GM23338 (cell line): ENCODE data around the gene ARHGAP10. TPM values are rescaled to one million over a fixed set of nuclear protein-coding genes. Genes with fewer than 3 reads are reported as not detected.
"Not testable (repeated sequence)": the region's sequence is repeated elsewhere in the genome, so short reads cannot be mapped to it uniquely, and the experiment has no call there.

Experiments
- ATAC-seq: fragments of 200-7000 bp; cut with Tn5 transposase; 3 replicates; pipeline ENCODE4 v1.9.1; 2020
- DNase-seq: peaks from one replicate; pipeline ENCODE4 v3.0.0-alpha.2; 2015; ENCODE audit warnings: low spot score
- H2AFZ ChIP-seq: fragments of 200-600 bp; sonication (generic); 2 replicates; pipeline ENCODE4 v1.8.0; 2016; ENCODE audit warnings: antibody characterized with exemption, mild to moderate bottlenecking, moderate library complexity
- H3F3A ChIP-seq: fragments of 200-600 bp; sonication (generic); replicated peaks from 2 replicates; pipeline ENCODE4 v1.8.0; 2017; ENCODE audit warnings: antibody characterized with exemption, mixed run types, low read depth
- H3K27ac ChIP-seq: fragments of 200-600 bp; sonication (generic); 2 replicates; pipeline ENCODE4 v1.6.1; 2016; ENCODE audit warnings: low read depth
- H3K27me3 ChIP-seq: fragments of 200-600 bp; sonication (generic); 2 replicates; pipeline ENCODE4 v1.8.0; 2016; ENCODE audit warnings: mild to moderate bottlenecking, mixed run types, moderate library complexity; ENCODE audit not compliant: insufficient read depth
- H3K36me3 ChIP-seq: fragments of 200-600 bp; sonication (generic); 2 replicates; pipeline ENCODE4 v1.8.0; 2016; ENCODE audit warnings: mild to moderate bottlenecking; ENCODE audit not compliant: insufficient read depth
- H3K4me1 ChIP-seq: fragments of 200-600 bp; sonication (generic); 2 replicates; pipeline ENCODE4 v1.8.0; 2016; ENCODE audit warnings: mild to moderate bottlenecking, moderate library complexity; ENCODE audit not compliant: insufficient read depth
- H3K4me2 ChIP-seq: fragments of 200-600 bp; sonication (generic); 2 replicates; pipeline ENCODE4 v1.7.1; 2017; ENCODE audit warnings: mixed run types
- H3K4me3 ChIP-seq: fragments of 200-600 bp; sonication (generic); 2 replicates; pipeline ENCODE4 v1.6.1; 2016; ENCODE audit warnings: mixed run types
- H3K79me2 ChIP-seq: fragments of 200-600 bp; sonication (generic); replicated peaks from 2 replicates; pipeline ENCODE4 v1.8.0; 2017; ENCODE audit warnings: mild to moderate bottlenecking; ENCODE audit not compliant: insufficient read depth
- H3K9me2 ChIP-seq: fragments of 200-600 bp; sonication (generic); 2 replicates; pipeline ENCODE4 v1.8.0; 2017; ENCODE audit not compliant: insufficient read depth
- H4K20me1 ChIP-seq: fragments of 200-600 bp; sonication (generic); replicated peaks from 2 replicates; pipeline ENCODE4 v1.8.0; 2017; ENCODE audit warnings: mild to moderate bottlenecking; ENCODE audit not compliant: insufficient read depth
- H3K27ac Mint-ChIP-seq: 2 replicates; pipeline ENCODE4 v1.8.0; 2020; ENCODE audit warnings: inconsistent platforms, mild to moderate bottlenecking, moderate library complexity, mixed read lengths
- H3K27me3 Mint-ChIP-seq: 3 replicates; pipeline ENCODE4 v1.8.0; 2022; ENCODE audit warnings: low read depth, mild to moderate bottlenecking, moderate library complexity, mixed read lengths, inconsistent platforms; ENCODE audit not compliant: insufficient read depth, poor library complexity
- H3K36me3 Mint-ChIP-seq: 3 replicates; pipeline ENCODE4 v1.8.0; 2021; ENCODE audit warnings: low read depth, mild to moderate bottlenecking, inconsistent platforms, moderate library complexity, mixed read lengths
- H3K4me1 Mint-ChIP-seq: 3 replicates; pipeline ENCODE4 v1.8.0; 2020; ENCODE audit warnings: mild to moderate bottlenecking, inconsistent platforms, mixed read lengths
- H3K4me3 Mint-ChIP-seq: 3 replicates; pipeline ENCODE4 v1.8.0; 2021; ENCODE audit warnings: moderate library complexity, mild to moderate bottlenecking, inconsistent platforms, mixed read lengths
- H3K9me3 Mint-ChIP-seq: 3 replicates; pipeline ENCODE4 v1.8.0; 2020; ENCODE audit warnings: moderate library complexity, mild to moderate bottlenecking, inconsistent platforms, mixed read lengths
- CREB1 ChIP-seq: fragments of 250-450 bp; sonication (Bioruptor Pico); IDR thresholded peaks from 2 replicates; pipeline ENCODE4 v1.5.0; 2020; ENCODE audit warnings: low read depth, mild to moderate bottlenecking, moderate library complexity
- CTCF ChIP-seq, 2 experiments: fragments of 200-600 bp in 1 of 2; sonication (generic) in 1 of 2; conservative IDR thresholded peaks; 2 replicates each; pipeline versions ENCODE4 v1.5.1 to v1.6.1; 2016 to 2017; ENCODE audit warnings: antibody characterized with exemption in 2 of 2, low read depth in 2 of 2, mild to moderate bottlenecking in 2 of 2, moderate library complexity in 1 of 2
- ETS1 ChIP-seq: IDR thresholded peaks from 2 replicates; pipeline ENCODE4 v1.6.1; 2016; ENCODE audit warnings: antibody characterized with exemption
- EZH2 ChIP-seq: fragments of 200-600 bp; sonication (generic); IDR thresholded peaks from one replicate; pipeline ENCODE4 v1.8.0; 2017; ENCODE audit warnings: antibody characterized with exemption, mild to moderate bottlenecking, low read depth; ENCODE audit not compliant: unreplicated experiment
- NANOG ChIP-seq: IDR thresholded peaks from 2 replicates; pipeline ENCODE4 v1.6.1; 2016; ENCODE audit warnings: antibody characterized with exemption, borderline replicate concordance
- POLR2AphosphoS5 ChIP-seq: IDR thresholded peaks from 2 replicates; pipeline ENCODE4 v1.6.1; 2016; ENCODE audit warnings: antibody characterized with exemption, low read depth
- REST ChIP-seq: IDR thresholded peaks from one replicate; pipeline ENCODE4 v1.6.1; 2018; ENCODE audit warnings: antibody characterized with exemption; ENCODE audit not compliant: unreplicated experiment
- STAT1 ChIP-seq: IDR thresholded peaks from one replicate; pipeline ENCODE4 v1.6.1; 2016; ENCODE audit warnings: antibody characterized with exemption; ENCODE audit not compliant: unreplicated experiment
- ZNF114 ChIP-seq: fragments of 250-450 bp; sonication (Bioruptor Pico); IDR thresholded peaks from 2 replicates; pipeline ENCODE4 v1.5.0; 2020; ENCODE audit warnings: mild to moderate bottlenecking, moderate library complexity
- ZNF331 ChIP-seq: fragments of 250-450 bp; sonication (Bioruptor Pico); IDR thresholded peaks from 2 replicates; pipeline ENCODE4 v1.5.0; 2020; ENCODE audit warnings: low read depth, mild to moderate bottlenecking, moderate library complexity
- polyA plus RNA-seq: library from polyadenylated mRNA; unstranded; fragments of >200 nt; fragmentation: Nextera tagmentation; extraction: Ambion mirVana; gene quantifications from 2 replicates; pipeline ENCODE4 v1.2.1, GENCODE V29; 2016
- total RNA-seq: library from RNA; depleted of rRNA; stranded (reverse); fragments of >200 nt; shearing (Covaris generic); gene quantifications from 2 replicates; pipeline ENCODE4 v1.2.3, GENCODE V29; 2014

The ARHGAP10 gene
- total and polyA plus RNA-seq, 2 experiments from 2014 or later: 5.1 to 6.3 TPM

- not testable (repeated sequence) for H3K4me3 ChIP-seq, H3K36me3 ChIP-seq, H4K20me1 ChIP-seq, H3K4me2 ChIP-seq, H3K27ac Mint-ChIP-seq, ATAC-seq, H2AFZ ChIP-seq, H3K4me1 ChIP-seq, H3F3A ChIP-seq, H3K4me1 Mint-ChIP-seq, H3K27me3 ChIP-seq, H3K79me2 ChIP-seq, H3K4me3 Mint-ChIP-seq, DNase-seq, H3K27me3 Mint-ChIP-seq, H3K9me2 ChIP-seq, H3K9me3 Mint-ChIP-seq, H3K27ac ChIP-seq
- peaks cover 15% of the 10 kb centered on the region for H3K36me3 Mint-ChIP-seq
Measured at GRCh38 chr4:147885216-147885615, 153.3 kb downstream of the ARHGAP10 start.

GRCh38 chr4:147891476-147892115, 159.7 kb downstream of the ARHGAP10 start:
- H3K27ac Mint-ChIP-seq: no peak overlapping the region
- H3K4me3 Mint-ChIP-seq: no peak overlapping the region
- no peaks in the 10 kb centered on the region for H3K9me2 ChIP-seq
- TF ChIP-seq STAT1 (no peak), NANOG (no peak), POLR2AphosphoS5 (no peak), REST (no peak), ETS1 (no peak), ZNF114 (CRISPR knock-in tag) (no peak), CREB1 (CRISPR knock-in tag) (no peak), CTCF (conservative IDR thresholded peaks at IDR 0.05; ENCODE audit: low read depth in 2 of 2) (no peak), ZNF331 (no peak), EZH2 (no peak)

More at GRCh38 chr4:147891476-147892115, 159.7 kb downstream of the ARHGAP10 start:
- ATAC-seq (no peak), DNase-seq (no peak)
- H3F3A ChIP-seq: no peaks in the 10 kb centered on the region
- H2AFZ ChIP-seq: no peak overlapping the region
- Mint-ChIP-seq H3K4me1 (peaks cover 3% of the 10 kb centered on the region; the same call in 1 of the 3 replicates), H3K27me3 (peaks cover 3% of the 10 kb centered on the region), H3K9me3 (peaks cover 14% of the 10 kb centered on the region), H3K36me3 (peaks cover 5% of the 10 kb centered on the region; the same call in 2 of the 3 replicates)
- H3K4me3 ChIP-seq: no peak overlapping the region
- H3K27me3 ChIP-seq: no peaks in the 10 kb centered on the region
- H3K4me2 ChIP-seq: no peak overlapping the region
- no peaks in the 10 kb centered on the region for H3K4me1 ChIP-seq
- H4K20me1 ChIP-seq: no peaks in the 10 kb centered on the region
- H3K27ac ChIP-seq: no peak overlapping the region
- H3K79me2 ChIP-seq: no peaks in the 10 kb centered on the region
- no peaks in the 10 kb centered on the region for H3K36me3 ChIP-seq
